HepG2 (cell line): Measurements from ENCODE around the gene OGFR. TPM values are rescaled to one million over a fixed set of nuclear protein-coding genes. Genes with fewer than 3 reads are reported as not detected.

Experiments used
- ATAC-seq: fragments of 200-7000 bp; cut with Tn5 transposase; 3 replicates; pipeline ENCODE4 v1.9.1; 2020; ENCODE audit warnings: mild to moderate bottlenecking, moderate library complexity
- BruUV-seq: library from RNA; stranded (reverse); fragments of 400-500 nt; replicated peaks from 2 replicates; lab custom pipeline; 2021; lab: Mats Ljungman, UMichigan
- CTCF ChIA-PET: fragments of 300-600 bp; formaldehyde crosslinking; extraction: SDS; loops from one replicate; lab custom pipeline; 2021; ENCODE audit warnings: low total read pairs, inconsistent platforms, low intra/inter-chr PET ratio; lab: Yijun Ruan, JAX
- POLR2A ChIA-PET: fragments of 350-600 bp; sonication (Branson Sonifier 250); formaldehyde crosslinking; loops from one replicate; lab custom pipeline; 2020; ENCODE audit warnings: antibody characterized with exemption, inconsistent platforms; lab: Yijun Ruan, JAX
- DNase-seq: peaks from one replicate; pipeline ENCODE4 v3.0.0-alpha.2; 2015; ENCODE audit warnings: low spot score
- FAIRE-seq: peaks from 3 replicates; lab custom pipeline; 2011; peaks lifted over from hg19 to GRCh38; lab: Jason Lieb, UNC
- H2AFZ ChIP-seq: one replicate; pipeline ENCODE4 v1.6.1; 2011; ENCODE audit warnings: low read length, inconsistent platforms
- H3K27ac ChIP-seq: fragments of 300-600 bp; 3 replicates; pipeline ENCODE4 v1.8.0; 2011; ENCODE audit warnings: mixed run types, mild to moderate bottlenecking, mixed read lengths, low read length, inconsistent platforms; ENCODE audit not compliant: insufficient read depth; ENCODE audit errors: extremely low read length
- H3K27me3 ChIP-seq, 2 experiments: fragments of 200-600 bp in 1 of 2; 2 replicates in 1 of 2; 3 replicates in 1 of 2; pipeline versions ENCODE4 v1.6.0 to v1.8.0; 2011; ENCODE audit warnings: low read length in 2 of 2, mild to moderate bottlenecking in 2 of 2, moderate library complexity in 2 of 2, inconsistent platforms in 1 of 2; ENCODE audit not compliant: insufficient read depth in 2 of 2, control insufficient read depth in 1 of 2
- H3K36me3 ChIP-seq, 2 experiments: fragments of 200-600 bp in 1 of 2; replicated peaks in 1 of 2; 2 replicates in 1 of 2; 3 replicates in 1 of 2; pipeline versions ENCODE4 v1.5.1 to v1.8.0; 2011; ENCODE audit warnings: low read length in 2 of 2, inconsistent platforms in 1 of 2; ENCODE audit not compliant: insufficient read depth in 2 of 2, control insufficient read depth in 1 of 2
- H3K4me1 ChIP-seq: 2 replicates; pipeline ENCODE4 v1.5.1; 2012; ENCODE audit warnings: low read length, inconsistent platforms; ENCODE audit not compliant: insufficient read depth
- H3K4me2 ChIP-seq: 2 replicates; pipeline ENCODE4 v1.6.0; 2011; ENCODE audit warnings: low read depth, low read length, inconsistent platforms
- H3K4me3 ChIP-seq, 3 experiments: fragments of 200-600 bp in 1 of 3; sonication (generic), shearing (Covaris generic) in 1 of 3; replicated peaks in 1 of 3; 2 replicates each; pipeline ENCODE4 v1.5.1; 2011 to 2016; ENCODE audit warnings: low read length in 3 of 3, inconsistent platforms in 2 of 3, low read depth in 2 of 3, mild to moderate bottlenecking in 2 of 3, control low read depth in 1 of 3, mixed read lengths in 1 of 3; ENCODE audit not compliant: insufficient read depth in 1 of 3
- H3K79me2 ChIP-seq: one replicate; pipeline ENCODE4 v1.6.1; 2011; ENCODE audit warnings: low read length, inconsistent platforms; ENCODE audit not compliant: insufficient read depth
- H3K9ac ChIP-seq: 2 replicates; pipeline ENCODE4 v1.6.0; 2011; ENCODE audit warnings: mild to moderate bottlenecking, low read depth, low read length, inconsistent platforms; ENCODE audit not compliant: insufficient read depth
- H3K9me3 ChIP-seq: 2 replicates; pipeline ENCODE4 v1.5.1; 2012; ENCODE audit warnings: mild to moderate bottlenecking, low read length
- H4K20me1 ChIP-seq: 2 replicates; pipeline ENCODE4 v1.6.0; 2011; ENCODE audit warnings: inconsistent platforms, mild to moderate bottlenecking, low read length, moderate library complexity; ENCODE audit not compliant: insufficient read depth
- ARNT2 ChIP-seq: sonication (generic); formaldehyde crosslinking; IDR thresholded peaks from 2 replicates; pipeline ENCODE4 v1.8.0; 2022; ENCODE audit warnings: mild to moderate bottlenecking, low read depth, missing genetic modification reagents, moderate library complexity
- GPN1 ChIP-seq: sonication (generic); formaldehyde crosslinking; IDR thresholded peaks from 2 replicates; pipeline ENCODE4 v1.5.1; 2020; ENCODE audit warnings: missing genetic modification reagents, borderline replicate concordance
- ZNF468 ChIP-seq: sonication (generic); formaldehyde crosslinking; IDR thresholded peaks from 2 replicates; pipeline ENCODE4 v1.8.0; 2022; ENCODE audit warnings: mild to moderate bottlenecking, moderate library complexity, missing genetic modification reagents
- ZNF549 ChIP-seq: sonication (generic); formaldehyde crosslinking; IDR thresholded peaks from 2 replicates; pipeline ENCODE4 v1.5.0; 2020; ENCODE audit warnings: missing genetic modification reagents
- ZNF678 ChIP-seq: sonication (generic); formaldehyde crosslinking; IDR thresholded peaks from 2 replicates; pipeline ENCODE4 v1.4.0; 2020; ENCODE audit warnings: mild to moderate bottlenecking, missing genetic modification reagents
- ZNF770 ChIP-seq: sonication (generic); formaldehyde crosslinking; IDR thresholded peaks from 2 replicates; pipeline ENCODE4 v1.5.0; 2020; ENCODE audit warnings: mild to moderate bottlenecking, missing genetic modification reagents
- WGBS: methylation state at CpG from one replicate; pipeline ENCODE4 v1.1.6; 2017; ENCODE audit warnings: low lambda C conversion rate; 5-methylcytosine and 5-hydroxymethylcytosine counted together
- in situ Hi-C: cut with HindIII; loops from 2 replicates; pipeline ENCODE4 v1.10.0; 2017; ENCODE audit warnings: low pct_unique_long_range_greater_than_20kb; ENCODE audit not compliant: extremely low pct_ligation_motif_present
- intact Hi-C: fragments of 100-400 bp; cut with micrococcal nuclease; formaldehyde crosslinking; loops from one replicate; pipeline ENCODE4 v1.10.0; 2022; ENCODE audit not compliant: unreplicated experiment
- polyA plus RNA-seq, 8 experiments: library from polyadenylated mRNA; depleted of rRNA in 3 of 8; stranded (reverse) in 7 of 8; unstranded in 1 of 8; fragments of >200 nt; fragmentation: Illumina TruSeq in 4 of 8; extraction: Trizol in 4 of 8; gene quantifications; 2 replicates each; pipeline versions ENCODE4 v1.2.1 to v1.2.3, GENCODE V29; 2011 to 2016; ENCODE audit warnings: low read depth in 4 of 8, missing spikeins in 1 of 8, mixed read lengths in 1 of 8; ENCODE audit not compliant: insufficient read depth in 1 of 8
- total RNA-seq, 5 experiments: library from RNA; depleted of rRNA; stranded (reverse); fragments of >200 nt; fragmentation: Illumina TruSeq; extraction: Trizol; gene quantifications; 2 replicates each; pipeline ENCODE4 v1.2.3, GENCODE V29; 2016; ENCODE audit warnings: low read depth in 1 of 5

Gene OGFR
- total and polyA plus RNA-seq, 2 of the 13 experiments (the other 11 are each of a cell fraction or from before 2014, with no cell fraction given) = 47.7 to 81.8 TPM

- no peak overlapping the region for H2AFZ ChIP-seq
- 0 out of 2 replicates have a peak, but pooled peaks cover 3% of the 10 kb centered on the region for H4K20me1 ChIP-seq
- H3K27ac ChIP-seq = no peak overlapping the region
- POLR2A ChIA-PET = no interaction called here
- H3K4me2 ChIP-seq = no peak overlapping the region
- ATAC-seq (no peak), DNase-seq (no peak), FAIRE-seq (no peak)
- no TSS peak for BruUV-seq
- WGBS = 12% methylated on average over 16 of the region's 19 CpGs
- no peak overlapping the region for H3K9ac ChIP-seq
- in situ Hi-C loops (loop anchor here (10.0 kb wide), 1 partner anchor 88 kb away; no protein-coding TSS in a partner anchor), intact Hi-C loops (no loop called here)
- no peaks in the 10 kb centered on the region for H3K36me3 ChIP-seq
- H3K79me2 ChIP-seq = no peaks in the 10 kb centered on the region
- peaks cover 50 to 84% of the 10 kb centered on the region in 2 experiments for H3K27me3 ChIP-seq
- H3K4me1 ChIP-seq = peaks cover 13% of the 10 kb centered on the region
- TF ChIP-seq ZNF678 (CRISPR knock-in tag) = no peak
- no peak for TF ChIP-seq ZNF468 (CRISPR knock-in tag)
- no peak for TF ChIP-seq ARNT2
- TF ChIP-seq ZNF549 (CRISPR knock-in tag) = no peak
- TF ChIP-seq GPN1 (CRISPR knock-in tag) = no peak
- no peak for TF ChIP-seq ZNF770 (CRISPR knock-in tag)
- H3K9me3 ChIP-seq = no peaks in the 10 kb centered on the region
- CTCF ChIA-PET = no interaction called here
- H3K4me3 ChIP-seq = no peak overlapping the region
These were observed 31.4 kb upstream of the OGFR start for GRCh38 chr20:62772990-62773844.
